ENCODE results near the gene FASTKD1. TPM values are rescaled to one million over a fixed set of nuclear protein-coding genes. Genes with fewer than 3 reads are reported as not detected.

FASTKD1 gene
- total RNA-seq, 1 experiment from 2014 or later, result 37.6 TPM

GRCh38 chr2:169510496-169510895, 63.2 kb downstream of the FASTKD1 start (continued):
- TF ChIP-seq TCF7L2 (IDR thresholded peaks at IDR 0.05; ENCODE audit: borderline replicate concordance, extremely low read depth, insufficient read depth, insufficient read length), result no peak
- TF ChIP-seq ZNF274 (IDR thresholded peaks at IDR 0.05; ENCODE audit: low read depth, low read length), result no peak
- no peak for TF ChIP-seq FOSL1 (IDR thresholded peaks at IDR 0.05; ENCODE audit: low read depth)

- Histone ChIP-seq H3K4me1 (ENCODE audit: control insufficient read depth in 1 of 2, insufficient read depth in 2 of 2, low read length in 2 of 2) (peaks cover 10 to 37% of the 10 kb centered on the region in 2 experiments), H3K79me2 (ENCODE audit: insufficient read depth, low read length) (no peaks in the 10 kb centered on the region), H3K4me3 (replicated peaks in 1 of 2; ENCODE audit: low read depth in 1 of 2, low read length in 2 of 2) (no peak overlapping the region), H3K9me2 (ENCODE audit: insufficient read depth) (no peaks in the 10 kb centered on the region), H3K9ac (ENCODE audit: low read length) (no peak overlapping the region), H3K9me3 (ENCODE audit: control insufficient read depth in 1 of 2, insufficient read depth in 1 of 2, low read depth in 1 of 2, low read length in 2 of 2) (no peaks in the 10 kb centered on the region), H3K27me3 (ENCODE audit: insufficient read depth, low read length) (no peaks in the 10 kb centered on the region), H3K4me2 (ENCODE audit: low read length) (peak overlapping the region; percentile 27), H3K27ac (ENCODE audit: low read depth, low read length) (no peak overlapping the region; the same call in 1 of the 2 replicates), H4K20me1 (ENCODE audit: insufficient read depth) (no peaks in the 10 kb centered on the region), H3K36me3 (ENCODE audit: control insufficient read depth in 1 of 2, insufficient read depth in 2 of 2, low read length in 2 of 2) (no peaks in the 10 kb centered on the region), H2AFZ (ENCODE audit: low read depth, low read length, poor library complexity, severe bottlenecking) (peak overlapping the region; percentile 12)
- CTCF ChIA-PET, result no interaction called here
- ATAC-seq (no peak), DNase-seq (ENCODE audit: low read depth, low spot score) (no peak)
- RAD21 ChIA-PET (ENCODE audit: low non-redundant PET in 1 of 2, low total read pairs in 2 of 2, uncharacterized antibody in 2 of 2, unreplicated experiment in 2 of 2), result no interaction called here
- POLR2A ChIA-PET, result no interaction called here
- no TSS peak for BruUV-seq (replicated peaks)
- TF ChIP-seq EZH2phosphoT487 (IDR thresholded peaks at IDR 0.05; ENCODE audit: borderline replicate concordance), result no peak
- TF ChIP-seq TCF7L2 (IDR thresholded peaks at IDR 0.05; ENCODE audit: borderline replicate concordance, extremely low read depth, insufficient read depth, insufficient read length), result no peak
- no peak for TF ChIP-seq REST (IDR thresholded peaks at IDR 0.05; ENCODE audit: low read depth)
- TF ChIP-seq ELF1 (IDR thresholded peaks at IDR 0.05; ENCODE audit: borderline replicate concordance, low read depth), result no peak
- TF ChIP-seq RAD21 (IDR thresholded peaks at IDR 0.05; ENCODE audit: low read depth), result no peak
- no peak for TF ChIP-seq EGR1 (IDR thresholded peaks at IDR 0.05; ENCODE audit: low read depth)
- no peak for TF ChIP-seq POLR2AphosphoS5 (IDR thresholded peaks at IDR 0.05; ENCODE audit: low read depth, low read length)
- no peak for TF ChIP-seq CTCF (IDR thresholded peaks at IDR 0.05 in 2 of 3, conservative IDR thresholded peaks at IDR 0.05 in 1 of 3; ENCODE audit: borderline replicate concordance in 1 of 3, insufficient read depth in 1 of 3, low read depth in 2 of 3, low read length in 2 of 3)
- no peak for TF ChIP-seq SIN3A (IDR thresholded peaks at IDR 0.05; ENCODE audit: low read depth)
- no peak for TF ChIP-seq YY1 (IDR thresholded peaks at IDR 0.05; ENCODE audit: extremely low read depth, insufficient replicate concordance, low read depth, low read length)
- no peak for TF ChIP-seq ZBTB33 (IDR thresholded peaks at IDR 0.05; ENCODE audit: extremely low read depth, insufficient replicate concordance, low read length)
- TF ChIP-seq SP1 (IDR thresholded peaks at IDR 0.05; ENCODE audit: low read depth), result no peak
- TF ChIP-seq ATF3 (IDR thresholded peaks at IDR 0.05), result no peak
- intact Hi-C loops (cut with micrococcal nuclease), result no loop called here
Measured at GRCh38 chr2:169509955-169510354, 63.7 kb downstream of the FASTKD1 start.

Data from HCT116 (cell line).